ENCODE data around the gene TOP2A.
A peak's percentile ranks its signal among the peaks of the same experiment; 100 is the strongest.

DNA sequence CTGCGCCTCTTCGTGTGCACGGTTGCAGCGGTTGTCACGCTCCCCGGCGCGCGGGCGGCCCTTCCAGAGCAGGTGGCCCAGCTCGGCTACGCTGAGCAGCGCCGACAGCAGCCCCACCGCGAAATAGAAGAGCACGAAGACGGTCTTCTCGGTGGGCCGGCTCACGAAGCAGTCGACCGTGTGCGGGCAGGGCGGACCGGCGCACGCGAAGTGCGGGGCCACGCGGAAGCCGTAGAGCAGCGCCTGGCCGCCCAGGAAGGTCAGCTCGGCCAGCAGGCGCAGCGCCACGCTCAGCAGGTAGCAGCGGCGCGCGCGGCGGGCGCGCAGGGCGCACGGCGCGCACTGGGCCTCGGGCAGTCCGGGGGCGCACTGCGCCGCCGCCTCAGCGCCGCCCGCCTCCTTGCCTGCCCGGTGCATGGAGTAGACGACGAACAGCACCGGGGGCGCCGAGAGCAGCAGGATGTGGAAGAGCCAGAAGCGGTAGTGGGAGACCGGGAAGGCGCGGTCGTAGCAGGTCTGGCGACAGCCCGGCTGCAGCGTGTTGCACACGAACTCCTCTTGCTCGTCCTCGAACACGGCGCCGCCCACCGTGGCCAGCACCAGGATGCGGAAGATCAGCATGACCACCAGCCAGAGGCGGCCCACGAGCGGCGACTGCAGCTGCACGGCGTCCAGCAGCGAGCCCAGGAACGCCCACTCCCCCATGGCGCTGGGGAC, 54.4 kb downstream of the TOP2A start:
- TF ChIP-seq, protein P1, sequence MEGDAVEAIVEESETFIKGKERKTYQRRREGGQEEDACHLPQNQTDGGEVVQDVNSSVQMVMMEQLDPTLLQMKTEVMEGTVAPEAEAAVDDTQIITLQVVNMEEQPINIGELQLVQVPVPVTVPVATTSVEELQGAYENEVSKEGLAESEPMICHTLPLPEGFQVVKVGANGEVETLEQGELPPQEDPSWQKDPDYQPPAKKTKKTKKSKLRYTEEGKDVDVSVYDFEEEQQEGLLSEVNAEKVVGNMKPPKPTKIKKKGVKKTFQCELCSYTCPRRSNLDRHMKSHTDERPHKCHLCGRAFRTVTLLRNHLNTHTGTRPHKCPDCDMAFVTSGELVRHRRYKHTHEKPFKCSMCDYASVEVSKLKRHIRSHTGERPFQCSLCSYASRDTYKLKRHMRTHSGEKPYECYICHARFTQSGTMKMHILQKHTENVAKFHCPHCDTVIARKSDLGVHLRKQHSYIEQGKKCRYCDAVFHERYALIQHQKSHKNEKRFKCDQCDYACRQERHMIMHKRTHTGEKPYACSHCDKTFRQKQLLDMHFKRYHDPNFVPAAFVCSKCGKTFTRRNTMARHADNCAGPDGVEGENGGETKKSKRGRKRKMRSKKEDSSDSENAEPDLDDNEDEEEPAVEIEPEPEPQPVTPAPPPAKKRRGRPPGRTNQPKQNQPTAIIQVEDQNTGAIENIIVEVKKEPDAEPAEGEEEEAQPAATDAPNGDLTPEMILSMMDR (IDR thresholded peaks at IDR 0.05; ENCODE audit: poor library complexity, severe bottlenecking), result no peak
- TF ChIP-seq EZH2 (IDR thresholded peaks at IDR 0.05; ENCODE audit: borderline replicate concordance, insufficient read depth, low read length, poor library complexity, severe bottlenecking) (no peak), POLR2AphosphoS5 (IDR thresholded peaks at IDR 0.05) (no peak), EP300 (conservative IDR thresholded peaks at IDR 0.05; ENCODE audit: poor library complexity, severe bottlenecking) (no peak), SMC3 (conservative IDR thresholded peaks at IDR 0.05; ENCODE audit: poor library complexity) (no peak), TAF1 (IDR thresholded peaks at IDR 0.05; ENCODE audit: low read depth) (peak; percentile 4), RAD21 (conservative IDR thresholded peaks at IDR 0.05) (no peak), MXI1 (conservative IDR thresholded peaks at IDR 0.05; ENCODE audit: poor library complexity, severe bottlenecking) (peak; percentile 49)

Measured in neural cell (in vitro differentiated cells).